Measurements from ENCODE around the gene SPCS1. TPM values are rescaled to one million over a fixed set of nuclear protein-coding genes. Genes with fewer than 3 reads are reported as not detected.
"Not testable (repeated sequence)": the region's sequence is repeated elsewhere in the genome, so short reads cannot be mapped to it uniquely, and the experiment has no call there.

Gene SPCS1
- total and polyA plus RNA-seq, 4 donors: 57.2 to 119 (median 90.6) TPM

GRCh38 chr3:52719618-52720017 is 13.7 kb downstream of the SPCS1 start:
- Histone ChIP-seq H3K27ac (ENCODE audit: low read depth in 1 of 2, low read length in 2 of 2) (no peak overlapping the region), H3K9me3 (ENCODE audit: control insufficient read depth, low read length) (no peaks in the 10 kb centered on the region), H3K4me1 (ENCODE audit: control insufficient read depth in 1 of 2, insufficient read depth in 2 of 2, low read length in 2 of 2) (no peaks in the 10 kb centered on the region), H3K36me3 (ENCODE audit: control insufficient read depth in 1 of 2, insufficient read depth in 2 of 2, low read length in 1 of 2) (no peaks in the 10 kb centered on the region), H3K4me3 (ENCODE audit: low read length in 2 of 2) (no peak overlapping the region), H3K27me3 (ENCODE audit: control insufficient read depth in 1 of 2, insufficient read depth in 2 of 2, low read length in 1 of 2) (no peaks in the 10 kb centered on the region)
- no peak for ATAC-seq (ENCODE audit: low FRiP score)
- no peak for DNase-seq
- intact Hi-C loops (cut with DNase I): no loop called here

DNA sequence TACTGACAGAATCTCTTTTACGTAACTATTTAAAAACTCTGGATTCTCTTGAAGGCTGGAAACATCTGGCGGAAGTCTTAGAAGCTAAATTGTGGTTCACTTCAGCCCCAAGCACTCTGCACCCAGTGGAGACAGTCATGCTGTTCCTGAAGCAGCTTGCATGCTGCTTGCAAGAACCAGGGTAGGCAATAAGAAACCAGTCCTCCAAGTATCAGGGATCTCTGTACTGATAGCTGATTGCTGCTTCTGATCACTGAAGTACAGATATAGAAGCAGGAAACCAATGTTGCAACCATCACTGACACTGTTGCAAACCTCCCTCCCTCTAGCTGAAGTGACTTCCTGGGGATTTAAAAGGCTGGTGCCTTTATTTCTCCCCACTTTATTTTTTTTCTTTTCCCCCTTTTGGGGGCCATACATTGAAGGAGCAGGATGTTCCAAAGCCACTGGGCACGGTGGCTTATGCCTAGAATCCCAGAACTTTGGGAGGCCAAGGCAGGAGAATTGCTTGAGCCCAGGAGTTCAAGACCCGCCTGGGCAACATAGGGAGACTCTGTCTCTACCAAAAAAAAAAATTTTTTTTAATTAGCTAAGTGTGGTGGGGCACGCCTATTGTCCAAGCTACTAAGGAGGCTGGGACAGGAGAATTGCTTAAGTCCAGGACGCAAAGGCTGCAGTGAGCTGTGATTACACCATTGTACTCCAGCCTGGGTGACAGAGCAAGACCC is 15.3 kb downstream of the SPCS1 start:
- Histone ChIP-seq H3K36me3 (ENCODE audit: control insufficient read depth in 1 of 2, insufficient read depth in 2 of 2, low read length in 1 of 2) (no peaks in the 10 kb centered on the region), H3K4me3 (ENCODE audit: low read length in 2 of 2) (no peak overlapping the region), H3K4me1 (ENCODE audit: control insufficient read depth in 1 of 2, insufficient read depth in 2 of 2, low read length in 2 of 2) (no peaks in the 10 kb centered on the region), H3K27ac (ENCODE audit: low read depth in 1 of 2, low read length in 2 of 2) (no peak overlapping the region), H3K27me3 (ENCODE audit: control insufficient read depth in 1 of 2, insufficient read depth in 2 of 2, low read length in 1 of 2) (no peaks in the 10 kb centered on the region), H3K9me3 (ENCODE audit: control insufficient read depth, low read length) (no peaks in the 10 kb centered on the region)
- intact Hi-C loops (cut with DNase I): no loop called here
- no peak for ATAC-seq (ENCODE audit: low FRiP score)
- WGBS, 2 donors: 93 to 95% methylated on average over 6 of the region's 6 CpGs
- DNase-seq: no peak

DNA sequence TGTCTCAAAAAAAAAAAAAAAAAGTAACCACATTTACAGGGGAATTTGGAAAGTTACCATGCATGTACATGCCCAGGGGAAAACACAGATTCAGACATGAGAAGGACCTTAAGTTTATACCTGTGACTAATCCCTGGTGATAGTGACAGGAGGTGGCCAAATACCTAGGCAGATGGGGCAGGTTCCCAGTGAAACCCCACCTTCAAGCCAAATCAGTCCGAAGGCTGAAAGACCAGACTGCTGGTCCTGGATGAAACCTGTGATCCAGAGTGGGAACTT is 15.8 kb downstream of the SPCS1 start:
- no peak overlapping the region for H3K27ac ChIP-seq (ENCODE audit: low read depth in 1 of 2, low read length in 2 of 2)
- H3K36me3 ChIP-seq (ENCODE audit: control insufficient read depth in 1 of 2, insufficient read depth in 2 of 2, low read length in 1 of 2): no peaks in the 10 kb centered on the region
- no peak for ATAC-seq (ENCODE audit: low FRiP score)
- DNase-seq: no peak
- no peak overlapping the region for H3K4me3 ChIP-seq (ENCODE audit: low read length in 2 of 2)
- 93 to 100% methylated on average over 1 of the region's 1 CpG for WGBS, 2 donors
- no peaks in the 10 kb centered on the region for H3K9me3 ChIP-seq (ENCODE audit: control insufficient read depth, low read length)
- H3K4me1 ChIP-seq (ENCODE audit: control insufficient read depth in 1 of 2, insufficient read depth in 2 of 2, low read length in 2 of 2): no peaks in the 10 kb centered on the region
- intact Hi-C loops (cut with DNase I): no loop called here
- H3K27me3 ChIP-seq (ENCODE audit: control insufficient read depth in 1 of 2, insufficient read depth in 2 of 2, low read length in 1 of 2): no peaks in the 10 kb centered on the region

GRCh38 chr3:52722491-52722890 is 16.6 kb downstream of the SPCS1 start:
- WGBS, 2 donors: 96% methylated on average over 7 of the region's 7 CpGs
- Histone ChIP-seq H3K4me3 (ENCODE audit: low read length in 2 of 2) (no peak overlapping the region), H3K9me3 (ENCODE audit: control insufficient read depth, low read length) (no peaks in the 10 kb centered on the region), H3K4me1 (ENCODE audit: control insufficient read depth in 1 of 2, insufficient read depth in 2 of 2, low read length in 2 of 2) (no peaks in the 10 kb centered on the region), H3K27ac (ENCODE audit: low read depth in 1 of 2, low read length in 2 of 2) (no peak overlapping the region), H3K36me3 (ENCODE audit: control insufficient read depth in 1 of 2, insufficient read depth in 2 of 2, low read length in 1 of 2) (no peaks in the 10 kb centered on the region), H3K27me3 (ENCODE audit: control insufficient read depth in 1 of 2, insufficient read depth in 2 of 2, low read length in 1 of 2) (no peaks in the 10 kb centered on the region)
- DNase-seq (no peak), ATAC-seq (ENCODE audit: low FRiP score) (no peak)
- intact Hi-C loops (cut with DNase I): no loop called here

- H3K4me3 ChIP-seq (ENCODE audit: low read length in 2 of 2): no peak overlapping the region
- DNase-seq (no peak), ATAC-seq (ENCODE audit: low FRiP score) (no peak)
- intact Hi-C loops (cut with DNase I): no loop called here
- WGBS, 2 donors: 97 to 98% methylated on average over 5 of the region's 5 CpGs
- H3K9me3 ChIP-seq (ENCODE audit: control insufficient read depth, low read length): no peaks in the 10 kb centered on the region
- H3K4me1 ChIP-seq (ENCODE audit: control insufficient read depth in 1 of 2, insufficient read depth in 2 of 2, low read length in 2 of 2): no peaks in the 10 kb centered on the region
- no peak overlapping the region for H3K27ac ChIP-seq (ENCODE audit: low read depth in 1 of 2, low read length in 2 of 2)
- H3K27me3 ChIP-seq (ENCODE audit: control insufficient read depth in 1 of 2, insufficient read depth in 2 of 2, low read length in 1 of 2): no peaks in the 10 kb centered on the region
- H3K36me3 ChIP-seq (ENCODE audit: control insufficient read depth in 1 of 2, insufficient read depth in 2 of 2, low read length in 1 of 2): no peaks in the 10 kb centered on the region
These were observed 18.0 kb downstream of the SPCS1 start for GRCh38 chr3:52723935-52724334.

DNA sequence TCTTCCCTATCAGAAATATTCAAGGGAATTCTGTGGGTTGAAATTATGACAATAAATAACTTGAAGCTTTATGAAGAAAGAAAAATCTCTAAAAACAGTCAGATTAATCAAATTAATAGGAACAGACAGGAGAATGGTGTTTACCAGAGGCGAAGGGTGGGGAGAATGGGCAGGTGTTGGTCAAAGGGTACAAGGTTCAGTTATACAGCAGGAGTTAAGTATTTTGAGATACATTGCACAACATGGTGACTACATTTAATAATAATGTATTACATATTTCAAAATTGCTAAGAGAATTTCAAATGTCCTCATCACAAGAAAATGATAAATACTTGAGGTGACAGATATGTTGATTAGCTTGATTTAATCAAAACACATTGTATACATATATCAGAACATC is 18.6 kb downstream of the SPCS1 start:
- Histone ChIP-seq H3K9me3 (ENCODE audit: control insufficient read depth, low read length) (no peaks in the 10 kb centered on the region), H3K27ac (ENCODE audit: low read depth in 1 of 2, low read length in 2 of 2) (no peak overlapping the region), H3K36me3 (ENCODE audit: control insufficient read depth in 1 of 2, insufficient read depth in 2 of 2, low read length in 1 of 2) (no peaks in the 10 kb centered on the region), H3K4me1 (ENCODE audit: control insufficient read depth in 1 of 2, insufficient read depth in 2 of 2, low read length in 2 of 2) (no peaks in the 10 kb centered on the region), H3K27me3 (ENCODE audit: control insufficient read depth in 1 of 2, insufficient read depth in 2 of 2, low read length in 1 of 2) (no peaks in the 10 kb centered on the region), H3K4me3 (ENCODE audit: low read length in 2 of 2) (no peak overlapping the region)
- intact Hi-C loops (cut with DNase I): no loop called here
- 95 to 100% methylated on average over 1 of the region's 1 CpG for WGBS, 2 donors
- no peak for DNase-seq
- ATAC-seq (ENCODE audit: low FRiP score): no peak

- DNase-seq; H3K9me3 ChIP-seq (ENCODE audit: control insufficient read depth, low read length); H3K4me1 ChIP-seq (ENCODE audit: control insufficient read depth in 1 of 2, insufficient read depth in 2 of 2, low read length in 2 of 2); H3K4me3 ChIP-seq (ENCODE audit: low read length in 2 of 2); ATAC-seq (ENCODE audit: low FRiP score); H3K36me3 ChIP-seq (ENCODE audit: control insufficient read depth in 1 of 2, insufficient read depth in 2 of 2, low read length in 1 of 2); intact Hi-C loops (cut with DNase I); H3K27ac ChIP-seq (ENCODE audit: low read depth in 1 of 2, low read length in 2 of 2); H3K27me3 ChIP-seq (ENCODE audit: control insufficient read depth in 1 of 2, insufficient read depth in 2 of 2, low read length in 1 of 2): not testable (repeated sequence)
- WGBS, 2 donors: 49 to 50% methylated on average over 3 of the region's 3 CpGs
These were observed 22.8 kb downstream of the SPCS1 start for GRCh38 chr3:52728753-52729152.

DNA sequence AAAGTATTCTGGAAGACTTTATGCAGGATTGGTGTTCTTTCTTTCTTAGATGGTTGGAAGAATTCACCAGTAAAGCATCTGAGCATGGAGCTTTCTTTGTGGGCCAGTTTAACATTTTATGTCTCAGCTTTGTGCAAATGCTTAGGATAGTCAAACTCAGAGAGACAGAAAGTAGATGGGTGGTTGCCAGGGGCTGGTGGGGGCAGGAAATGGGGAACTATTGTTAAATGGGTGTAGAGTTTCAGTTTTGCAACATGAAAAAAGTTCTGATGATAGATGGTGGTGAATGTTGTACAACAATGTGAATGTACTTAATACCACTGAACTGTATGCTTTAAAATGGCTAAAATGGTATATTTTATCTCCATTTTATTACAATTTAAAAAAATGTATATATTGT is 24.8 kb downstream of the SPCS1 start:
- Histone ChIP-seq H3K4me1 (ENCODE audit: control insufficient read depth in 1 of 2, insufficient read depth in 2 of 2, low read length in 2 of 2) (no peaks in the 10 kb centered on the region), H3K36me3 (ENCODE audit: control insufficient read depth in 1 of 2, insufficient read depth in 2 of 2, low read length in 1 of 2) (peaks cover 2 to 4% of the 10 kb centered on the region in 2 donors), H3K4me3 (ENCODE audit: low read length in 2 of 2) (no peak overlapping the region), H3K27me3 (ENCODE audit: control insufficient read depth in 1 of 2, insufficient read depth in 2 of 2, low read length in 1 of 2) (no peaks in the 10 kb centered on the region), H3K9me3 (ENCODE audit: control insufficient read depth, low read length) (no peaks in the 10 kb centered on the region), H3K27ac (ENCODE audit: low read depth in 1 of 2, low read length in 2 of 2) (no peak overlapping the region)
- ATAC-seq (ENCODE audit: low FRiP score): no peak
- DNase-seq: no peak
- intact Hi-C loops (cut with DNase I): no loop called here

- no peak overlapping the region for H3K27ac ChIP-seq (ENCODE audit: low read depth in 1 of 2, low read length in 2 of 2)
- DNase-seq: no peak
- H3K9me3 ChIP-seq (ENCODE audit: control insufficient read depth, low read length): no peaks in the 10 kb centered on the region
- intact Hi-C loops (cut with DNase I): no loop called here
- H3K4me1 ChIP-seq (ENCODE audit: control insufficient read depth in 1 of 2, insufficient read depth in 2 of 2, low read length in 2 of 2): no peaks in the 10 kb centered on the region
- no peak for ATAC-seq (ENCODE audit: low FRiP score)
- WGBS, 2 donors: 81 to 82% methylated on average over 14 of the region's 14 CpGs
- H3K36me3 ChIP-seq (ENCODE audit: control insufficient read depth in 1 of 2, insufficient read depth in 2 of 2, low read length in 1 of 2): peaks cover 2 to 4% of the 10 kb centered on the region in 2 donors
- no peak overlapping the region for H3K4me3 ChIP-seq (ENCODE audit: low read length in 2 of 2)
- no peaks in the 10 kb centered on the region for H3K27me3 ChIP-seq (ENCODE audit: control insufficient read depth in 1 of 2, insufficient read depth in 2 of 2, low read length in 1 of 2)
These were observed 25.7 kb downstream of the SPCS1 start for GRCh38 chr3:52731590-52731989.
